ENCODE measurements around the gene ASB15. TPM values are rescaled to one million over a fixed set of nuclear protein-coding genes. Genes with fewer than 3 reads are reported as not detected.
"Not testable (repeated sequence)": the region's sequence is repeated elsewhere in the genome, so short reads cannot be mapped to it uniquely, and the experiment has no call there.

ASB15 gene
- total and polyA plus RNA-seq, 2 of the 4 experiments (the other 2 are of a cell fraction) = not detected

DNA sequence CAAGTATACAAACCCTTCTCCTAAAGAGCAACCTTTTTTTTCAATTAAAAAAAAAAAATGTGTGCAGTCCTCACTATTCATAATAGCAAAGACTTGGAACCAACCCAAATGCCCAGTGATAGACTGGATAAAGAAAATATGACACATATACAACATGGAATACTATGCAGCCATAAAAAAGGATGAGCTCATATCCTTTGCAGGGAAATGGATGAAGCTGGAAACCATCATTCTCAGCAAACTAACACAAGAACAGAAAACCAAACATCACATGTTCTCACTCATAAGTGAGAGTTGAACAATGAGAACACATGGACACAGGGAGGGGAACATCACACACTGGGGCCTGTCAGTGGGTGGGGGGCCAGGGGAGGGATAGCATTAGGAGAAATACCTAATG lies 49.5 kb upstream of the ASB15 start:
- CTCF ChIA-PET; ATAC-seq (ENCODE audit: low read depth); POLR2A ChIA-PET (ENCODE audit: unreplicated experiment); H4K8ac ChIP-seq (ENCODE audit: low read depth in 2 of 2, low read length in 2 of 2); H3K18ac ChIP-seq (ENCODE audit: low read depth, low read length); H2AFZ ChIP-seq (replicated peaks; ENCODE audit: low read length, poor library complexity); H3K4me2 ChIP-seq (ENCODE audit: low read depth, low read length); H2BK120ac ChIP-seq (ENCODE audit: low read depth, low read length); H2BK15ac ChIP-seq (ENCODE audit: low read depth, low read length); H3K9me1 ChIP-seq (ENCODE audit: insufficient read depth, low read length); in situ Hi-C loops (cut with MboI; ENCODE audit: low sequenced_read_pairs); H2AK9ac ChIP-seq (replicated peaks; ENCODE audit: low read depth, low read length, poor library complexity); H3K27me3 ChIP-seq (ENCODE audit: control insufficient read depth, insufficient read depth, low read length); H2BK5ac ChIP-seq (ENCODE audit: low read depth, low read length, poor library complexity, severe bottlenecking); H3K4me3 ChIP-seq (ENCODE audit: insufficient read depth, low read depth, low read length); BruUV-seq (replicated peaks); H2BK20ac ChIP-seq (ENCODE audit: low read depth, low read length); H3K36me3 ChIP-seq (ENCODE audit: control insufficient read depth, insufficient read depth, low read length); H4K91ac ChIP-seq (ENCODE audit: insufficient read depth, low read depth, low read length); H4K20me1 ChIP-seq (ENCODE audit: insufficient read depth, low read length); H3K4ac ChIP-seq (ENCODE audit: low read depth, low read length); H2AK5ac ChIP-seq (ENCODE audit: low read depth, low read length); H3K9me3 ChIP-seq (ENCODE audit: control insufficient read depth, insufficient read depth, low read length); H4K5ac ChIP-seq (ENCODE audit: low read depth, low read length); H3K56ac ChIP-seq (ENCODE audit: extremely low read depth, insufficient read depth, low read length); intact Hi-C loops (cut with micrococcal nuclease); H3K14ac ChIP-seq (replicated peaks; ENCODE audit: low read depth, low read length); DNase-seq; H3K9ac ChIP-seq (ENCODE audit: low read depth, low read length); H3K27ac ChIP-seq (ENCODE audit: insufficient read depth, low read length); H3K23ac ChIP-seq (ENCODE audit: low read depth, low read length); H3K4me1 ChIP-seq (ENCODE audit: control insufficient read depth, insufficient read depth, low read length); dilution Hi-C loops (cut with HindIII; ENCODE audit: low sequenced_read_pairs, unreplicated experiment): not testable (repeated sequence)
- H3K79me1 ChIP-seq (ENCODE audit: low read depth in 1 of 2, low read length in 2 of 2) = peaks cover 8 to 30% of the 10 kb centered on the region in 2 experiments

Measured in IMR-90 (cell line).